CD4-positive, CD25-positive, alpha-beta regulatory T cell (primary cell): ENCODE measurements around the gene CRYBA2. TPM values are rescaled to one million over a fixed set of nuclear protein-coding genes. Genes with fewer than 3 reads are reported as not detected.
A peak's percentile ranks its signal among the peaks of the same experiment; 100 is the strongest.

Experiments used
- ATAC-seq, 2 donors: fragments of 150-1000 bp; cut with Tn5 transposase; one replicate each; pipeline ENCODE4 v1.10.0; 2021; ENCODE audit warnings: low read depth in 2 of 2, moderate number of reproducible peaks in 2 of 2, moderate library complexity in 1 of 2
- DNase-seq, 3 donors: peaks; one replicate each; pipeline versions ENCODE4 v3.0.0 to v3.0.0-alpha.2; 2012 to 2022; ENCODE audit warnings: mixed read lengths in 1 of 3
- H3K27ac ChIP-seq: one replicate; pipeline ENCODE4 v1.7.0; 2013; ENCODE audit warnings: mild to moderate bottlenecking, low read length; ENCODE audit not compliant: insufficient read depth, poor library complexity, severe bottlenecking
- H3K27me3 ChIP-seq: one replicate; pipeline ENCODE4 v1.7.0; 2013; ENCODE audit warnings: low read length; ENCODE audit not compliant: control insufficient read depth, insufficient read depth
- H3K36me3 ChIP-seq: one replicate; pipeline ENCODE4 v1.7.0; 2013; ENCODE audit warnings: mild to moderate bottlenecking, low read length, moderate library complexity; ENCODE audit not compliant: control insufficient read depth, insufficient read depth
- H3K4me1 ChIP-seq: 2 replicates; pipeline ENCODE4 v1.7.0; 2013; ENCODE audit warnings: mild to moderate bottlenecking, low read length; ENCODE audit not compliant: insufficient read depth, control insufficient read depth, poor library complexity, severe bottlenecking
- H3K4me3 ChIP-seq: one replicate; pipeline ENCODE4 v1.7.0; 2013; ENCODE audit warnings: low read depth, mild to moderate bottlenecking, low read length, moderate library complexity
- H3K9me3 ChIP-seq, 2 experiments: 1 replicate in 1 of 2; 2 replicates in 1 of 2; pipeline ENCODE4 v1.7.0; 2013; ENCODE audit warnings: low read length in 2 of 2, mild to moderate bottlenecking in 1 of 2, moderate library complexity in 1 of 2; ENCODE audit not compliant: control insufficient read depth in 2 of 2
- H3K27ac Mint-ChIP-seq, 3 donors: one replicate each; pipeline ENCODE4 v1.8.0; 2020 to 2022; ENCODE audit warnings: mild to moderate bottlenecking in 3 of 3, mixed read lengths in 3 of 3, moderate library complexity in 2 of 3
- H3K27me3 Mint-ChIP-seq: one replicate; pipeline ENCODE4 v1.8.0; 2022; ENCODE audit warnings: mild to moderate bottlenecking, mixed read lengths
- H3K36me3 Mint-ChIP-seq: one replicate; pipeline ENCODE4 v1.8.0; 2020; ENCODE audit warnings: mixed read lengths
- H3K4me1 Mint-ChIP-seq, 4 donors: one replicate each; pipeline ENCODE4 v1.8.0; 2020 to 2022; ENCODE audit warnings: mixed read lengths in 4 of 4, mild to moderate bottlenecking in 1 of 4
- H3K4me3 Mint-ChIP-seq, 4 donors: one replicate each; pipeline ENCODE4 v1.8.0; 2020 to 2022; ENCODE audit warnings: mild to moderate bottlenecking in 4 of 4, mixed read lengths in 4 of 4, moderate library complexity in 3 of 4
- H3K9me3 Mint-ChIP-seq, 7 donors: one replicate each; pipeline ENCODE4 v1.8.0; 2020 to 2022; ENCODE audit warnings: mixed read lengths in 7 of 7, mild to moderate bottlenecking in 3 of 7, moderate library complexity in 2 of 7
- polyA plus RNA-seq, 4 donors: library from polyadenylated mRNA; unstranded; fragments of 300-500 nt; fragmentation: Illumina TruSeq; gene quantifications; one replicate each; pipeline ENCODE4 v1.2.3, GENCODE V29; 2021
- total RNA-seq: library from RNA; stranded (reverse); gene quantifications from one replicate; pipeline ENCODE4 v1.2.3, GENCODE V29; 2022

Gene CRYBA2
- total and polyA plus RNA-seq, 5 donors from 2014 or later, result not detected

- no peak overlapping the region for H3K27ac Mint-ChIP-seq
Measured at GRCh38 chr2:218986148-218986761, 7.0 kb downstream of the CRYBA2 start.

GRCh38 chr2:218985325-218986091 lies 7.7 kb downstream of the CRYBA2 start:
- Histone ChIP-seq H3K27me3 (peaks cover 40% of the 10 kb centered on the region), H3K36me3 (no peaks in the 10 kb centered on the region), H3K9me3 (no peaks in the 10 kb centered on the region), H3K27ac (no peak overlapping the region), H3K4me1 (peaks cover 31% of the 10 kb centered on the region), H3K4me3 (no peak overlapping the region)
- peak overlapping the region in 1 of 4 donors; percentile 13 for H3K4me3 Mint-ChIP-seq
- DNase-seq (no peak), ATAC-seq (no peak)
- peaks cover 0 to 7% (median 0%) of the 10 kb centered on the region in 7 donors for H3K9me3 Mint-ChIP-seq
- H3K27me3 Mint-ChIP-seq, result peaks cover 81% of the 10 kb centered on the region
- peaks cover 3 to 35% (median 12%) of the 10 kb centered on the region in 4 donors for H3K4me1 Mint-ChIP-seq
- no peak overlapping the region for H3K27ac Mint-ChIP-seq
- no peaks in the 10 kb centered on the region for H3K36me3 Mint-ChIP-seq

More at GRCh38 chr2:218986148-218986761, 7.0 kb downstream of the CRYBA2 start:
- no peaks in the 10 kb centered on the region for H3K36me3 ChIP-seq
- H3K9me3 Mint-ChIP-seq, result peaks cover 0 to 7% (median 0%) of the 10 kb centered on the region in 7 donors
- H3K9me3 ChIP-seq, result no peaks in the 10 kb centered on the region
- H3K27me3 Mint-ChIP-seq, result peaks cover 82% of the 10 kb centered on the region
- H3K4me1 ChIP-seq, result peaks cover 25% of the 10 kb centered on the region
- H3K4me1 Mint-ChIP-seq, result peaks cover 2 to 33% (median 10%) of the 10 kb centered on the region in 4 donors
- no peaks in the 10 kb centered on the region for H3K36me3 Mint-ChIP-seq
- H3K27ac ChIP-seq, result no peak overlapping the region
- no peak overlapping the region for H3K4me3 ChIP-seq
- H3K27me3 ChIP-seq, result peaks cover 45% of the 10 kb centered on the region
- DNase-seq (no peak), ATAC-seq (no peak)
- H3K4me3 Mint-ChIP-seq, result peak overlapping the region in 1 of 4 donors; percentile 13

GRCh38 chr2:218985021-218985324 lies 8.2 kb downstream of the CRYBA2 start, which contains the start of gene FEV:
FEV (minus strand) TSS chr2:218985184; CDS start chr2:218985075, 109 bp downstream.
- Mint-ChIP-seq H3K27ac (no peak within 1 kb of the TSS), H3K4me1 (peaks cover 3 to 35% (median 14%) of the 10 kb centered on the region in 4 donors)

GRCh38 chr2:218984239-218985020 lies 8.8 kb downstream of the CRYBA2 start:
- peaks cover 37% of the 10 kb centered on the region for H3K27me3 ChIP-seq
- peaks cover 38% of the 10 kb centered on the region for H3K4me1 ChIP-seq

More at GRCh38 chr2:218985021-218985324, 8.2 kb downstream of the CRYBA2 start, which contains the start of gene FEV:
- no peak for ATAC-seq
- Histone ChIP-seq H3K9me3 (no peaks in the 10 kb centered on the region), H3K27me3 (peaks cover 39% of the 10 kb centered on the region), H3K4me3 (no peak within 1 kb of the TSS), H3K4me1 (peaks cover 34% of the 10 kb centered on the region), H3K36me3 (no peaks in the 10 kb centered on the region), H3K27ac (no peak within 1 kb of the TSS)
- H3K36me3 Mint-ChIP-seq, result no peaks in the 10 kb centered on the region
- no peak for DNase-seq
- H3K9me3 Mint-ChIP-seq, result peaks cover 0 to 4% (median 0%) of the 10 kb centered on the region in 7 donors
- peak within 1 kb of the TSS in 2 of 4 donors; percentile 52 to 53 for H3K4me3 Mint-ChIP-seq
- peaks cover 81% of the 10 kb centered on the region for H3K27me3 Mint-ChIP-seq

GRCh38 chr2:218983934-218984238 lies 9.3 kb downstream of the CRYBA2 start:
- H3K27ac Mint-ChIP-seq, result no peak overlapping the region
- Histone ChIP-seq H3K27me3 (peaks cover 32% of the 10 kb centered on the region), H3K36me3 (no peaks in the 10 kb centered on the region), H3K4me3 (no peak overlapping the region), H3K9me3 (no peaks in the 10 kb centered on the region), H3K27ac (no peak overlapping the region), H3K4me1 (peaks cover 38% of the 10 kb centered on the region)
- ATAC-seq (no peak), DNase-seq (no peak)
- H3K9me3 Mint-ChIP-seq, result peaks cover 0 to 4% (median 0%) of the 10 kb centered on the region in 7 donors
- H3K4me3 Mint-ChIP-seq, result no peak overlapping the region
- peaks cover 80% of the 10 kb centered on the region for H3K27me3 Mint-ChIP-seq
- no peaks in the 10 kb centered on the region for H3K36me3 Mint-ChIP-seq
- peaks cover 3 to 39% (median 18%) of the 10 kb centered on the region in 4 donors for H3K4me1 Mint-ChIP-seq

More at GRCh38 chr2:218984239-218985020, 8.8 kb downstream of the CRYBA2 start:
- ATAC-seq, result no peak
- Mint-ChIP-seq H3K27me3 (peaks cover 81% of the 10 kb centered on the region), H3K4me3 (peak overlapping the region in 2 of 4 donors; percentile 52 to 53), H3K9me3 (peaks cover 0 to 4% (median 0%) of the 10 kb centered on the region in 7 donors), H3K36me3 (no peaks in the 10 kb centered on the region), H3K4me1 (peaks cover 3 to 39% (median 17%) of the 10 kb centered on the region in 4 donors), H3K27ac (no peak overlapping the region)
- Histone ChIP-seq H3K27ac (no peak overlapping the region), H3K36me3 (no peaks in the 10 kb centered on the region), H3K4me3 (no peak overlapping the region), H3K9me3 (no peaks in the 10 kb centered on the region)
- DNase-seq, result no peak

GRCh38 chr2:218983263-218983933 lies 9.8 kb downstream of the CRYBA2 start:
- ATAC-seq (no peak), DNase-seq (no peak)
- Mint-ChIP-seq H3K27me3 (peaks cover 75% of the 10 kb centered on the region), H3K27ac (no peak overlapping the region), H3K9me3 (peaks cover 0 to 4% (median 0%) of the 10 kb centered on the region in 7 donors), H3K36me3 (no peaks in the 10 kb centered on the region), H3K4me3 (peak overlapping the region in 1 of 4 donors; percentile 32), H3K4me1 (peaks cover 3 to 39% (median 18%) of the 10 kb centered on the region in 4 donors)
- peaks cover 28% of the 10 kb centered on the region for H3K27me3 ChIP-seq
- H3K4me3 ChIP-seq, result no peak overlapping the region
- H3K27ac ChIP-seq, result no peak overlapping the region
- no peaks in the 10 kb centered on the region for H3K9me3 ChIP-seq
- no peaks in the 10 kb centered on the region for H3K36me3 ChIP-seq
- H3K4me1 ChIP-seq, result peaks cover 38% of the 10 kb centered on the region
